ENCODE measurements around the gene PCCA. TPM values are rescaled to one million over a fixed set of nuclear protein-coding genes. Genes with fewer than 3 reads are reported as not detected.

The PCCA gene
- total RNA-seq, 1 donor from 2014 or later, result 15.3 TPM

- no peak for ATAC-seq (ENCODE audit: low read depth)
- H3K9me3 Mint-ChIP-seq, result no peaks in the 10 kb centered on the region
- peaks cover 19% of the 10 kb centered on the region for H3K36me3 Mint-ChIP-seq (ENCODE audit: low read depth)
- no peak for DNase-seq
- H3K4me3 Mint-ChIP-seq, result no peak overlapping the region
- TF ChIP-seq CTCF (IDR thresholded peaks at IDR 0.05), result no peak
- ChIA-PET POLR2A (no interaction called here), CTCF (no interaction called here)
- no peaks in the 10 kb centered on the region for H3K4me1 Mint-ChIP-seq
- no peaks in the 10 kb centered on the region for H3K27me3 Mint-ChIP-seq
- no peak overlapping the region for H3K27ac Mint-ChIP-seq
- intact Hi-C loops (cut with micrococcal nuclease), result no loop called here
Measured at GRCh38 chr13:100534147-100534843, 445.4 kb downstream of the PCCA start.

- POLR2A ChIA-PET, result no interaction called here
Measured at GRCh38 chr13:100534911-100535310, 446.0 kb downstream of the PCCA start.

GRCh38 chr13:100535426-100536135, 446.7 kb downstream of the PCCA start:
- H3K27ac Mint-ChIP-seq, result no peak overlapping the region
- no peak for ATAC-seq (ENCODE audit: low read depth)
- no peak overlapping the region for H3K4me3 Mint-ChIP-seq
- POLR2A ChIA-PET, result no interaction called here
- no peak for TF ChIP-seq CTCF (IDR thresholded peaks at IDR 0.05)
- peaks cover 10% of the 10 kb centered on the region for H3K36me3 Mint-ChIP-seq (ENCODE audit: low read depth)
- no peaks in the 10 kb centered on the region for H3K27me3 Mint-ChIP-seq
- CTCF ChIA-PET, result interaction anchor here (1.1 kb wide), 1 partner anchor 879 kb away, joined by 3 read pairs; no protein-coding TSS in a partner anchor
- intact Hi-C loops (cut with micrococcal nuclease), result no loop called here
- no peak for DNase-seq
- no peaks in the 10 kb centered on the region for H3K4me1 Mint-ChIP-seq
- no peaks in the 10 kb centered on the region for H3K9me3 Mint-ChIP-seq

More at GRCh38 chr13:100534911-100535310, 446.0 kb downstream of the PCCA start:
- Mint-ChIP-seq H3K4me1 (no peaks in the 10 kb centered on the region), H3K36me3 (ENCODE audit: low read depth) (peaks cover 15% of the 10 kb centered on the region), H3K4me3 (no peak overlapping the region), H3K9me3 (no peaks in the 10 kb centered on the region), H3K27me3 (no peaks in the 10 kb centered on the region), H3K27ac (no peak overlapping the region)
- intact Hi-C loops (cut with micrococcal nuclease), result no loop called here
- DNase-seq (no peak), ATAC-seq (ENCODE audit: low read depth) (no peak)
- no peak for TF ChIP-seq CTCF (IDR thresholded peaks at IDR 0.05)
- CTCF ChIA-PET, result no interaction called here

DNA sequence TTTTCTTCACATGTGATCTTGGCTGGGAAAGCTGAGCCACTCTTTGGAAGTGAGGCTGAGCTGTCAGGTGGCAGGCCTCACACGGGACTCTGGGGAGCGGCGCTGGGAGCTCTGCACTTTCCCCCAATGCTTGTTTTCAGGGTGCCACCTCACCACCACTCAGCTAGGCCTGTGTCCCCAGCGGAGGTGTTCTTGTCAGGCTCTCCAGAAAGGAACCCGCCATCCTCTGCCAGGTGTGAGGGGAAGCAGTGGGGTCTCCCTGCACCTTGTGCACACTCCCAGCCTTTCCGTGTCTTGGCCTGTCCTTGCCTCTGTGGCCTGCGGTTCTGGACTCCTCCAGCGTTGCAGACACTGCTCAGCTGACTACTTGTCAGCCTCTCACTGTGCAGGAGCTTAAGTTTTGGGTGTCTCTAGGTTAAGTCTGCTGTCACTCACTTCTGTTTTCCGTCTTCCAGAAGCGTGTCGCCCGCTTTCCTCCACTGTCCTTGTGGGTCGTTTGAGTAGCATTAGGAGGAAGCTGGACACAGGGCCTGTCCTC, 447.8 kb downstream of the PCCA start:
- no peaks in the 10 kb centered on the region for H3K4me1 Mint-ChIP-seq
- no peaks in the 10 kb centered on the region for H3K9me3 Mint-ChIP-seq
- ChIA-PET CTCF (interaction anchor here (1.1 kb wide), 1 partner anchor 880 kb away, joined by 3 read pairs; no protein-coding TSS in a partner anchor), POLR2A (no interaction called here)
- ATAC-seq (ENCODE audit: low read depth) (no peak), DNase-seq (no peak)
- TF ChIP-seq CTCF (IDR thresholded peaks at IDR 0.05), result no peak
- H3K4me3 Mint-ChIP-seq, result no peak overlapping the region
- no peaks in the 10 kb centered on the region for H3K27me3 Mint-ChIP-seq
- no peak overlapping the region for H3K27ac Mint-ChIP-seq
- intact Hi-C loops (cut with micrococcal nuclease), result no loop called here
- peaks cover 7% of the 10 kb centered on the region for H3K36me3 Mint-ChIP-seq (ENCODE audit: low read depth)

- intact Hi-C loops (cut with micrococcal nuclease), result no loop called here
- Mint-ChIP-seq H3K27ac (no peak overlapping the region), H3K4me3 (no peak overlapping the region), H3K9me3 (no peaks in the 10 kb centered on the region), H3K36me3 (ENCODE audit: low read depth) (peaks cover 7% of the 10 kb centered on the region), H3K27me3 (no peaks in the 10 kb centered on the region), H3K4me1 (peaks cover 1% of the 10 kb centered on the region)
- ChIA-PET POLR2A (no interaction called here), CTCF (no interaction called here)
- TF ChIP-seq CTCF (IDR thresholded peaks at IDR 0.05), result no peak
- ATAC-seq (ENCODE audit: low read depth) (no peak), DNase-seq (no peak)
Measured at GRCh38 chr13:100537486-100537885, 448.6 kb downstream of the PCCA start.
